ENCODE data around the gene TIAM1.

TIAM1 gene

DNA sequence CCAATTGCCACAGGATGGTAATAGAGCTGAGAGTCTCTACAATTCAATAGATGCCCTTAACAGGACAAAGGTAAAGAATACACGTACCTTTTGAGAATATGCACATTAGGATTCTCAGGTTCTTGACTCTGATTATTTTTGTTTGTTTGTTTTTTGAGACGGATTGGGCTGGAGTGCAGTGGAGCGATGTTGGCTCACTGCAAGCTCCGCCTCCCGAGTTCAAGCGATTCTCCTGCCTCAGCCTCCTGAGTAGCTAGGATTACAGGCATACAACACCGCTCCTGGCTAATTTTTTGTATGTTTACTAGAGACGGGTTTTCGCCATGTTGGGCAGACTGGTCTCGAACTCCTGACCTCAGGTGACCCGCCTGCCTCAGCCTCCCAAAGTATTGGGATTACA is 48.4 kb downstream of the TIAM1 start:
- H3K4me3 ChIP-seq (ENCODE audit: low read depth, low read length), result no peak overlapping the region
- no peak for TF ChIP-seq CTCF (IDR thresholded peaks at IDR 0.05; ENCODE audit: low read depth, low read length)

DNA sequence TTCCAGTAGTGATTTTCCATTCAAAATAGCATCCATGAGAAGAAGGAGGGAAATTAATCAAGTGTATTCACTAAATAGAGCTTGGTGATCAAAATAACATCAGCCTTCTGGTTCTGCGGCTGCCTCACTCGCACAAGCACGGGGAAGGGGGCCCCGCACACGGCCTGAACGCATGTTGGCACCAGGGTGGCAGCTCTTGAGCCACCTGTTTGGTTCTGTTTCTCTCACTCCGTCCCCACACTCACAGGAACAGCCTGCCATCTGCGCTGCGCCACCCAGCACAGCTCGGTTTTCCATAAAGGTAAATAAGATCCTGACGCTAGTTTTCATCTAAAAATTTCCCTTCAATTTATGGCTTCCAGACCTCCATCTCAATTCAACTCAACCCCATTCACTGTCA is 49.4 kb downstream of the TIAM1 start:
- no peak overlapping the region for H3K4me3 ChIP-seq (ENCODE audit: low read depth, low read length)
- no peak for TF ChIP-seq CTCF (IDR thresholded peaks at IDR 0.05; ENCODE audit: low read depth, low read length)

DNA sequence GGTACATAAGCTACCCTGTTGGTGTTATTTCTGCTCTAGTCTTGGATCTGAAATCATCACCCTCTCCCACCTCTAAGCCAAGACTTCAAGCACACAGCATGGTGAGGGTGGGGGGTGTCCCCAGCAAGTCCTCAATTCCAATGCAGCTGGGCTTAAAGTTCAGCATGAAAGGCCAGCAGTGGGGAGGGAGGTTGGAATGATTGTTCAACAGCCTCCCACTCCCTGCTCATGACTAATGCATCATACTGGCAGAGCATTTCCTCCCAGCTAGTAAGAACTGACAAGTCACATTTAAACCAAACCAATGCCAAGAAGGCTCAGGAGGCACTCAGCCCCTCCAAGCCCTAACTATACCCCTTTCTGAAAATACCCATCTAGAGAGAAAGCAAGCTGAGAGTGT is 50.1 kb downstream of the TIAM1 start:
- TF ChIP-seq CTCF (IDR thresholded peaks at IDR 0.05; ENCODE audit: low read depth, low read length), result no peak
- H3K4me3 ChIP-seq (ENCODE audit: low read depth, low read length), result no peak overlapping the region

- no peak overlapping the region for H3K4me3 ChIP-seq (ENCODE audit: low read depth, low read length)
- TF ChIP-seq CTCF (IDR thresholded peaks at IDR 0.05; ENCODE audit: low read depth, low read length), result no peak
Observed at GRCh38 chr21:31290765-31291164, 53.3 kb downstream of the TIAM1 start.

- no peak for TF ChIP-seq CTCF (IDR thresholded peaks at IDR 0.05; ENCODE audit: low read depth, low read length)
- no peak overlapping the region for H3K4me3 ChIP-seq (ENCODE audit: low read depth, low read length)
Observed at GRCh38 chr21:31289702-31290101, 54.4 kb downstream of the TIAM1 start.

DNA sequence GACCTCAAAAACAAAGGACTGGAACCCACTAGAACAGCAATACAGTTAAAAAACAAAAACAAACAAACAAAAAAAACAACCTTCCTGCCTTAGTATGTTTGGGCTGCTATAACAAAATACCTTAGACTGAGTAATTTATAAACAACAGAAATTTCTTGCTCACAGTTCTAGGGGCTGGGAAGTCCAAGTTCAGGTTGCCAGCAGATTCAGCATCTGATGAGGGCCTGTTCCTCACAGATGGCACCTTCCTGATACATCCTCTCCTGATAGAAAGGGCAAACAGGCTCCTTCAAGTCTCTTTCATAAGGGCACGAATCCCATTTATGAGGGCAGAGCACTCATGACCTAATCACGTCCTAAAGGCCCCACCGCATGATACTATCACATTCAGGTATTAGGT is 55.9 kb downstream of the TIAM1 start:
- no peak for TF ChIP-seq CTCF (IDR thresholded peaks at IDR 0.05; ENCODE audit: low read depth, low read length)
- no peak overlapping the region for H3K4me3 ChIP-seq (ENCODE audit: low read depth, low read length)

GRCh38 chr21:31287201-31287600 is 56.9 kb downstream of the TIAM1 start:
- no peak for TF ChIP-seq CTCF (IDR thresholded peaks at IDR 0.05; ENCODE audit: low read depth, low read length)

More at GRCh38 chr21:31287201-31287600, 56.9 kb downstream of the TIAM1 start:
- no peak overlapping the region for H3K4me3 ChIP-seq (ENCODE audit: low read depth, low read length)

Measured in WI38 (cell line).